ENCODE measurements around the gene SIRT7. TPM values are rescaled to one million over a fixed set of nuclear protein-coding genes. Genes with fewer than 3 reads are reported as not detected.

SIRT7 gene, protein sequence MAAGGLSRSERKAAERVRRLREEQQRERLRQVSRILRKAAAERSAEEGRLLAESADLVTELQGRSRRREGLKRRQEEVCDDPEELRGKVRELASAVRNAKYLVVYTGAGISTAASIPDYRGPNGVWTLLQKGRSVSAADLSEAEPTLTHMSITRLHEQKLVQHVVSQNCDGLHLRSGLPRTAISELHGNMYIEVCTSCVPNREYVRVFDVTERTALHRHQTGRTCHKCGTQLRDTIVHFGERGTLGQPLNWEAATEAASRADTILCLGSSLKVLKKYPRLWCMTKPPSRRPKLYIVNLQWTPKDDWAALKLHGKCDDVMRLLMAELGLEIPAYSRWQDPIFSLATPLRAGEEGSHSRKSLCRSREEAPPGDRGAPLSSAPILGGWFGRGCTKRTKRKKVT
- total RNA-seq = 62.7 and 71.3 TPM in 2 replicates

GRCh38 chr17:81917565-81918332 lies at the start of gene SIRT7:
Gene SIRT7 (minus strand): TSS chr17:81918176. CDS start chr17:81918131, 45 bp downstream.
- intact Hi-C loops (cut with micrococcal nuclease) = loop anchor here (1.0 to 2.0 kb wide), 4 partner anchors 7 to 57 kb away; partner anchors contain the start of genes ARHGDIA, MAFG and P4HB

DNA sequence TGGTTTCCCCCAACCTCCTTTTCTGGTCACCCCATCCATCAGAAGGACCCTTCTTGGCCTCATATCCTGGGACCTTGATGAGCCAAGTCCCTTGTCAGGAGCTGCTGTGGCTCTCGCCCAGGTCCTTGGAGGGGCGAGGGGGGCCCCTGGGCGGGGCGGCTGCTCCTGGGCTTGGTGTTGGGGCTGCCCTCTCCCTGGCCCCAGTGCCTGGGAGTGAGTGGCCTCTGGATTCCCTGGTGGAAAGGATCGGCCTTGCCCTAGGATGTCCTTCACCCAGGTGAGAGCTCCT lies 49.2 kb upstream of the SIRT7 start:
- intact Hi-C loops (cut with micrococcal nuclease) = loop anchor here (5.0 kb wide), 1 partner anchor 1705 kb away; the partner anchor contains the start of gene RNF213

DNA sequence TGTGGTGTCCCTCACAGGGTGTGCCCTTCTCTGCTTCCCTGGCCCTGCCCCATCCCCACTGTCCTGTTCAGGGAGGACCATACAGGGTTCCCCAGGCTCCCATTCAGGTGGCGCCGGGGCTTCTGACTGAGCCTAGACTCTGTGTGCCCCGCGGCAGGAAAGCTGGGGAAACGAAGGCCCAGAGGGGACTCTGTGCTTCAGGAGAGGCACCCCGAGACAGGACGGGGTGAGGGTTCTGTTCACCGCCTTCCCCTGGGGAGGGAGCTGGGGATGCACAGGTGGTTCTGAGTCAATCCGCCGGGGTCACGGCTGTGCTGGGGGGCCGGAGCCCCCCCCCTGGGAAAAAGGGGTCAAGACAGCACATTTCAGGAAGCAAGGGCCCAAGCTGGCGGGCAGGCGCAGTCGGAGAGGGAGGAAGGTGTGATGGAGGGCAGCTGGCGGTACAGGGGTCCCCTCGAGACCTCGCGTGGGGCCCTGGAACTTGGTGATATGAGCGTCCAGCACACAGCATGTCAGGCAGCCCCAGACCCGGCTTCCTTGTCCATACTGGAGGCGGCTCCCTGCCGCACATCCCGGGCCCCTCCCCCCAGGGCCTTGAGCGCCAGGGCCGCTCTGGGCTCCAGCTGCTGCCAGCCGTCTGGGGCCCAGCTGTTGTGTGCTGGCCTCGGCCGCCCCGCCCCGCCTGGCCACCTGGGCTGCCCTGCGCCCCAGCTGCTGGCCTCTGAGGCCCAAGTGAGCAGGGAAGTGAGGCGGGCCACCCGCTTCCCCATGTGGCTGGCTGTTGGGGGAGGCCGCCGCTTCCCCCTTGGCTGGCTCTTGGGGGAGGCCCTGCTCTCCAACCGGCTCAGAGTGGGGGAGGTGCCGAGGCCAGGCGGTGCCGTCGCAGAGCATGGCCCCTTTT lies 48.6 kb upstream of the SIRT7 start:
- intact Hi-C loops (cut with micrococcal nuclease) = loop anchor here (5.0 kb wide), 1 partner anchor 1704 kb away; the partner anchor contains the start of gene RNF213

GRCh38 chr17:81964081-81964849 lies 46.3 kb upstream of the SIRT7 start:
- intact Hi-C loops (cut with micrococcal nuclease) = no loop called here

- intact Hi-C loops (cut with micrococcal nuclease) = no loop called here
Measured at GRCh38 chr17:81962499-81963441, 44.8 kb upstream of the SIRT7 start.

DNA sequence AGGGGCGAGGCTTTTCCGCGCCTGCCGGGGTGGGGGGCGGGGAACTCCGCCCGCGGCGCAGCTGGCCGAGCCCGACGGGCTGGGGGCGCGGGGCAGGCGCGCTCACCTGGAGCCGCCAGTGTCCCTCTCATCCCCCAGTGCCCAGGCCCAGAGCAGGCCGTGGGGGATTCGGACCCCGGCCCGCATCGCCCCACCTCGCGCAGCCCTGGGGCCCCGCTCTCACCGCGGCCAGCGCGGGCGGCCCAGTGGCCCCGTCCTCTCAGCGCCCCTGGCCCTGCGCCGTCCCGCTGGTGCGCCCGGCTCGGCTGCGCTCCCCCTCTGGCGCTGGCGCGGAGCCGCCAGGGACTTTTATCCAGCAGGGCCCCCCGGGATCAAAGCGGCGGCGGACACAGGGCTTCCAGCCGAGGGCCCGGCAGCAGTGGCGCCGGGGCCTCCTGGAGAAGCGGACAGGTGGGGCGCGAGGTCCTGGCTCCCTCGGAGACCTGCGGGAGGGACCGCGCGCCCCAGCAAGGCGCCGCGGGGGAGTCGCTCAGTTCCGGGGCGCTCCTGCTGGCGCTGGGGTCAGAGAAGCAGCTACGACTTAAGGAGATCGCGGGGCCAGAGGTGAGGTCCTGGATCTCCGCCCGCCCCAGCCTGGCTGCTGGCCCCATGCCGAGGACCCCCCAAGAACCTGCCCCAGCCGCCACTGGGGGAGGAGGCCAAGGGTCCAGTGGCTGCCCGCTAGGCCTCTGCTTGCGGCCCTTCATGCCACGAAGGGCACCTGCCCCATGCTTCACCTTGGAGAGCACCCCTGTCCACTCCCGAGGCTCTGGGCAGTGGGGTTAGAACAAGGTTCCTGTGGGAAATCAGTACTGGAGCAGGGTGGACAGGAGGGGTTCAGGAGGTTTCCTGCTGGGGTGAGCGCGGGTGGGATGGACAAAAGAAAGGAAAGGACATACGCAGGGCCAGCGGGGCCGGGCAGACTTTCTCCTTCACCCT lies 43.8 kb upstream of the SIRT7 start:
- intact Hi-C loops (cut with micrococcal nuclease) = no loop called here

DNA sequence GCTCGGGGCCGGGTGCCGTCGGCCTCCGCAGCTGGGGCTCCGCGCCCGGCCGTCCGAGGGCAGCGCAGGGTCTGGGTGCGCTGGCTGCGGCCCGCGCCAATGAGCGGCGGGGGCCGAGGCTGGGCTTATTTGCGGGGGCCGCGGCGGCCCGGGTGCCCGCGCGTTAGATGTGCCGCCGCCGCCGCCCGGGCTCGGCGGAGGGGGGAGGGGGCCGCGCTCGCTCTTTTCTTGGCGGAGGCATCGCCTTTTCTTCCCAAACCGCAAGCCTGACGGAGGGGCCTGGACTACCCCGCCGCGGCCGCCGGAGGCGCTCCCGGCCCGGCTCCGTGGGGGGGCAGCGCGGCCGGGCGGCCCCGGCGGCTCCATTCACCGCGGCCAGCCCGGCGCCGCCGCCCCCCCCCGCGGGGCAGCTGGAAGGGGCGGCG lies 43.1 kb upstream of the SIRT7 start, which contains the start of gene NOTUM:
TSS of gene NOTUM (minus strand) at position 101 of the 425 bp plus-strand sequence. CDS start 278 bp downstream, outside the sequence.
- intact Hi-C loops (cut with micrococcal nuclease) = no loop called here

GRCh38 chr17:81960130-81960958 lies 42.4 kb upstream of the SIRT7 start:
- intact Hi-C loops (cut with micrococcal nuclease) = no loop called here

DNA sequence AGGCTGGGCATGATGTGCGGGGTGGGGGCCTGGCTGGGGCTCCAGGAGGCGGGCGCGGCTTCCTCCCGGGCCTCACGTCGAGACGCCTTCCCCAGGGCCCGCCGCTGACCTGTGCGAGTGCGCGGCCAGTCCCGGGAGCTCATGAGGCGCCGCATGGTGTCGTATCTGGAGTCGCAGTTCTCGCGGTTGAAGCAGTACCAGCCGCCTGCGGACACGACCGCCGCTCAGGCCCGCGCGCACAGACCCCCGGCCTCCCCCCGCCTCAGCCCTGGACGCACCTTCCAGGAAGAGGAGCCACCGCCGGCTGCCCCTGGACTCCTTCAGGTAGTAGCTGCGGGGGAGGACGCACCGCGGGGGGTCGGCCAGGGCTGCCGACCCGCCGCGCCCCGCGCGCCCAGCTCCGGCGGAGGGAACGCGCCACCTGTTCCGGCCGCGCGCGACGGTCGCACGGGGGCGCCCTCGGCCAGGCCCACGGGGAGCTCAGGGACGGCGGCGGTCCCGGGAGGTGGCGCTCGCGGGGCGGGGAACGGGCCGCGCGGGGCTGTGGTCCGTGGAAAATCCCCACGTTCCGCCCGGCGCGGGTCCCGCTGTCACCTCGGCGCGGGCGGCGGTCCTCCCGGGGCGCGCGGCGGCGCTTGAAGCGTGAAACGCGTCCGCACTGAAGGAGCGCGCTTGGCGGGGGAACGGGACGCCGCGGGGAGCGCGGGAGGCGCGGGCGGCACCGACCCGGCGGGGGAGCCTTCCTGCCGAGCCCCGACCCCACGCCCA lies 41.6 kb upstream of the SIRT7 start:
- intact Hi-C loops (cut with micrococcal nuclease) = loop anchor here (1.0 to 2.0 kb wide), 2 partner anchors 62 to 195 kb away; no protein-coding TSS in a partner anchor

DNA sequence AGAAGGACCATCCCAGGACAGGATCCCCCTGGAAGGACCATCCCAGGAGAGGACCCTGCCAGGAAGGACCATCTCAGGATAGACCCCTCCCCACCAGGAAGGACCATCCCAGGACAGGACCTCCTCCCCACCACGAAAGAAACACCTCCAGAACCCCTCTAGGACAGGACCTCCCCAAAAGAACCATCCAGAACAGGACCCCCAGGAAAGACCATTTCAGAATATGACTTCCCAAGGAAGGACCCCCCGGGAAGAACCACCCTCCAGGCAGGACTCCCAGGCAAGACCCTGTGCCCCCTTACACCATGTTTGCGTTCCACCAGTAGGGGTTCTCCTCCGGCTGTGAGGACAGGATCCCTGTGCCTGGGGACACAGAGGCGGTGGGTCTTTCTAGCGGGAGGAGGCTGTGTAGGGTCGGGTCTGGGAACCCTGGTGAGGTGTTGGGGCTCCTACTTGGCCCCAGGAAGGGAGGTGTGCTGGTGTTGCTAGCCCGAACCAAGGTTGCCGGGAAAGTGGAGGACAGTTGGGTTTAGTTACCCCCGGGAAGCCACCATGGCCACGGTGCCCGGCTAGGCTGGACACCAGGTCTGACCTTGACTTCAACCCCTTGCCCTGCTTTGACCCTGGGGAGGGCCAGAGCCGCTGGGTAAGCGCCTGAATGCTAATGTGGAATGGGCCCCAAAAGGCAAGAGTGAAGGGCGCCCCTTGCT lies 40.8 kb upstream of the SIRT7 start:
- intact Hi-C loops (cut with micrococcal nuclease) = loop anchor here (1.0 to 2.0 kb wide), 2 partner anchors 63 to 196 kb away; no protein-coding TSS in a partner anchor

DNA sequence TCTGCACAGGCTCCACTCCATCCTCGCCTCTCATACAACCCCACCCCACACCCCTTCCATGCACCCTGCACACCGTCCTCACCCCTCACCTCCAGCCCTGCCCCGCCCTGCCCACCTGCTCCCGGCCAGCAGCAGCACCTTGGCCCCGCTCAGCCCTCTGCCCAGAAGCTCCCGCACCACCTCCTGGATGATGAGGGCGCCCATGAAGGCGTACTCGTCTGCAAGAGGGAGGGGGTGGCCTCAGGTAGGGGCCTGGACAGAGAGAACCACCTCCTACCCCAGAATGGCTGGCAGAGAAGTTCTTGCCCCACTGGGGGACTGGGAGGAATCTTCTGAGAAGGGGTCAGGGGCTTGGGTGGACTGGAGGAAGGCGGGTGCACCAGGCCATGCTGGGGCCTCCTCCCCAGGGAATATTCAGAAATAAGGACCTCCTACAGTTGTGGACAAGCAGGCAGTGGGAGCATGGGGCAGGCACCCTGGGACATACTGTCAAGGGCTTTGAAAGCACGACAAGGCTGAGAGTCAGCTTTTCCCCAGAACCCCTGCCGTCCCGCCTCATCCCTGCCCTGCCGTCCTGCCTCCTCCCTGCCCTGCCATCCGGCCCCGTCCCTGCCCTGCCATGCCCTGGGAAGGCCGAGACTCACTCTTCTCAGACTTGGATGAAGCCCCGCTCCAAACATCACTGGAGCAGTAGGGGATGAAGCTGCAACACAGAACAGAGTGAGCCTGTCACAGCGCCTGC lies 39.9 kb upstream of the SIRT7 start:
- intact Hi-C loops (cut with micrococcal nuclease) = loop anchor here (2.0 kb wide), 1 partner anchor 197 kb away; no protein-coding TSS in a partner anchor

GRCh38 chr17:81956607-81957589 lies 38.9 kb upstream of the SIRT7 start:
- intact Hi-C loops (cut with micrococcal nuclease) = no loop called here

DNA sequence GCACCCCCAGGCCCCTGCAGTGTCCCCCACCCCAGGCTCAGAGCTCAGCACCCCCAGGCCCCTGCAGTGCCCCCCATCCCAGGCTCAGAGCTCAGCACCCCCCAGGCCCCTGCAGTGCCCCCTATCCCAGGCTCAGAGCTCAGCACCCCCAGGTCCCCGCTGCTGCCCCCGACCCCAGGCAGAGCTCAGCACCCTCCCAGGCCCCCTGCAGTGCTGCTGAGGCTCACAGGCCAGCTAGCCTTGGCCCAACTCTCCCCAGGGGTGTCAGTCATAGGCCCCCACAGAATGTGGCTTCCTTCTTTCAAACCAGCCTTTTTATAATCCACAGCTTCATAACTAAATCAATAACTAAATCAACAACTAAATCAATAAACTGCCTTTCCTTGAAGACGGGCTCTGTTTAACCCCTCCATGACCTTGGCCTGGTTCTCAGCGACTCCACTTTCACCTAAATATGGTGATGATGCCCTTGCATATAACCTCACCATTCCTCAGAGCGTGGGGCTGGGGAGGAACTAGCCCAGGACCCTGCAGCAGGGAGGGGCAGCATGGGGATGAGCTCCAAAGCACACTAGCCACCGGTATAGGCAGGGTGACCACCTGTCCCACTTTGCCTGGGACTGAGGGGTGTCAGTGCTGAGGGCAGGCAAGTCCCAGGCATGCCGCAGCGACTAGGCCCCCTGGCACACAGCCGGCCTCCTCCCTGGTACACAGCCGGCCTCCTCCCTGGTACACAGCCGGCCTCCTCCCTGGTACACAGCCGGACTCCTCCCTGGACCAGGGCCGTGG lies 38.0 kb upstream of the SIRT7 start:
- intact Hi-C loops (cut with micrococcal nuclease) = no loop called here

Measured in T-helper 1 cell treated with Interleukin-12 subunit alpha and Interleukin-12 subunit beta and Interleukin-4 antibody, amounts not matched to agents 30 ng/mL and 1 ng/mL, for 36 hours (primary cell).